Small intestine (tissue), 7 donors: ENCODE measurements around the gene TRMT5. TPM values are rescaled to one million over a fixed set of nuclear protein-coding genes. Genes with fewer than 3 reads are reported as not detected.

Experiments
- DNase-seq, 2 donors: peaks; one replicate each; pipeline versions ENCODE4 v3.0.0 to v3.0.0-alpha.2; 2013
- FAIRE-seq: peaks from 2 replicates; lab custom pipeline; 2012; peaks lifted over from hg19 to GRCh38; lab: Jason Lieb, UNC
- H3K27ac ChIP-seq, 3 donors: one replicate each; pipeline ENCODE4 v1.5.1; 2013; ENCODE audit warnings: low read length in 2 of 3, mild to moderate bottlenecking in 2 of 3, control low read depth in 1 of 3, inconsistent platforms in 1 of 3, low read depth in 1 of 3, moderate library complexity in 1 of 3
- H3K27me3 ChIP-seq, 3 donors: one replicate each; pipeline ENCODE4 v1.6.1; 2013; ENCODE audit warnings: low read length in 3 of 3, inconsistent platforms in 1 of 3; ENCODE audit not compliant: control insufficient read depth in 3 of 3, insufficient read depth in 3 of 3
- H3K36me3 ChIP-seq, 3 donors: one replicate each; pipeline ENCODE4 v1.6.1; 2013; ENCODE audit warnings: low read length in 3 of 3, inconsistent platforms in 1 of 3, low read depth in 1 of 3, mild to moderate bottlenecking in 1 of 3, moderate library complexity in 1 of 3; ENCODE audit not compliant: control insufficient read depth in 3 of 3, insufficient read depth in 2 of 3
- H3K4me1 ChIP-seq, 3 donors: one replicate each; pipeline ENCODE4 v1.6.1; 2013; ENCODE audit warnings: low read length in 2 of 3, inconsistent platforms in 1 of 3, low read depth in 1 of 3, mild to moderate bottlenecking in 1 of 3, moderate library complexity in 1 of 3; ENCODE audit not compliant: control insufficient read depth in 3 of 3, insufficient read depth in 2 of 3
- H3K4me3 ChIP-seq, 3 donors: one replicate each; pipeline ENCODE4 v1.5.1; 2013; ENCODE audit warnings: low read length in 3 of 3, control low read depth in 1 of 3, inconsistent platforms in 1 of 3, low read depth in 1 of 3, mild to moderate bottlenecking in 1 of 3, moderate library complexity in 1 of 3
- H3K9me3 ChIP-seq, 2 donors: one replicate each; pipeline ENCODE4 v1.6.1; 2013; ENCODE audit warnings: low read depth in 1 of 2, low read length in 1 of 2; ENCODE audit not compliant: control insufficient read depth in 2 of 2, insufficient read depth in 1 of 2
- WGBS, 3 donors: extraction: QIAGEN DNeasy Blood & Tissue Kit; methylation state at CpG; one replicate each; pipeline ENCODE4 v1.1.7; 2013; 5-methylcytosine and 5-hydroxymethylcytosine counted together
- polyA plus RNA-seq, 4 donors: library from polyadenylated mRNA; stranded (reverse) in 3 of 4; unstranded in 1 of 4; fragments of 200-250 nt in 3 of 4; fragments of 120-200 nt in 1 of 4; gene quantifications; one replicate each; pipeline versions ENCODE4 v1.2.1 to v1.2.3, GENCODE V29; 2013
- donor health status: healthy with polysubstance abuse.
- donor health status: control.
- donor health status: control.
- donor health status: Bipolar disorder and iron deficiency.
- donor health status: healthy.

The TRMT5 gene
- polyA plus RNA-seq, 4 donors = 2.4 to 12.3 (median 3.9) TPM

DNA sequence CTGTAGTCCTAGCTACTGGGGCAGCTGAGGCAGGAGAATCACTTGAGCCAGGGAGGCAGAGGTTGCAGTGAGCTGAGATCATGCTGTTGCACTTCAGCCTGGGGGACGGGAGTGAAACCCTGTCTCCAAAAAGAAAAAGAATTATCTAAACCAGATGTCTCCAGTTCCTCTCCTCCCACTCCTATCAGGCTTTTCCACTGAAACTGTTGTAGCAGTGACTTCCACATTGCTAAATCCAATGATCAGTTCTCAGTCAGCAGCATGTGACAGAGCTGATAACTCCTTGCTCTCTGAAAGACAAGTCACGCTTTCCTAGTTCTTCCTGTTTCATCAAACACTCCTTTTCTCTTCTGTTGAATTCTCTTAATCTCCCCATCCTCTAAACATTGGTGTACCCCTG, 8.7 kb upstream of the TRMT5 start:
- H3K27me3 ChIP-seq = no peaks in the 10 kb centered on the region
- peaks cover 0 to 15% (median 0%) of the 10 kb centered on the region in 3 donors for H3K36me3 ChIP-seq
- FAIRE-seq = no peak
- H3K4me1 ChIP-seq = no peaks in the 10 kb centered on the region
- no peaks in the 10 kb centered on the region for H3K9me3 ChIP-seq
- WGBS, 3 donors = 81 to 90% (median 89%) methylated on average over 2 of the region's 2 CpGs
- no peak overlapping the region for H3K4me3 ChIP-seq
- peak in 1 of 2 donors; percentile 32 for DNase-seq
- H3K27ac ChIP-seq = no peak overlapping the region

DNA sequence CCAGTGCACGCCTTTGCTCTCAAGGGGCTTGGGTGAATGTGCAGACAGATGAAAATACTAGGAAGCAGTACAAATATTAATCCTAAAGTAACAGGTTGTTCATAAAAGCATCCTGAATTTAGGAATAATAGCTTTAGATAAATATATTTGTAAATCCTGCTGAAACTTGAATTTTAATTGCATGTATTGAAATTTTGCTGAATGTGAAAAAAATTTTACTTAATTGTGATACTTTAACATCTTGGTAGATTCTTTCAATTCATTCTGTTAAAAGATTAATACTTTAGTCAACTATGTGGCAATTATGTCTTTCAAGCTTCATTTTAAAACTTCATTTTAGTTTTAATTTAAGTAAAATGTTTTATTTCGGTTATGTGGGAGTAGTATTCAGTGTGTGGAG, 5.6 kb upstream of the TRMT5 start:
- no peak overlapping the region for H3K4me3 ChIP-seq
- DNase-seq = no peak
- peaks cover 2 to 7% (median 3%) of the 10 kb centered on the region in 3 donors for H3K4me1 ChIP-seq
- 92 to 96% (median 95%) methylated on average over 2 of the region's 2 CpGs for WGBS, 3 donors
- peak overlapping the region in 1 of 3 donors; percentile 11 for H3K27ac ChIP-seq
- no peaks in the 10 kb centered on the region for H3K27me3 ChIP-seq
- no peak for FAIRE-seq
- H3K9me3 ChIP-seq = no peaks in the 10 kb centered on the region
- H3K36me3 ChIP-seq = peaks cover 0 to 8% (median 0%) of the 10 kb centered on the region in 3 donors

DNA sequence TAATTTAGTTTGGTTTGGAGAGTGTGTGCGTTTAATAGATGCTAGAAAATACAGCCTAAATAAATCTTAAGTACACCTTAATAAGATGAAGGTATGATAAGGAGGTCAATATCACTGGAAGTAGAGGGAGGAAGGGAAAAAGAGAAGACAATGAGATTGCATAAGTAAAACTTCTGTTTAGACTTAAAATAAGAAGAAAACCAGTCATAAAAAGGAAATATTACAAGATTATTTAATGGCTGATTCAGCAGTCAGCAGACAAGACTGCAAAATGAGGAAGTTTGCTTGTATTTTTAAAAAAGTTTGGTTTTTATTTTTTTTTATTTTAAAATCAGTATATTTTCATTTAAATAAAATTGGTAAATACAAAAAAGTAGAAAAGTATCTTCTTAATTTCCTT, 3.3 kb upstream of the TRMT5 start:
- peaks cover 2 to 7% (median 5%) of the 10 kb centered on the region in 3 donors for H3K4me1 ChIP-seq
- peaks cover 0 to 4% (median 0%) of the 10 kb centered on the region in 3 donors for H3K36me3 ChIP-seq
- no peak overlapping the region for H3K4me3 ChIP-seq
- FAIRE-seq (no peak), DNase-seq (no peak)
- H3K9me3 ChIP-seq = no peaks in the 10 kb centered on the region
- H3K27me3 ChIP-seq = no peaks in the 10 kb centered on the region
- no peak overlapping the region for H3K27ac ChIP-seq
- WGBS, 3 donors = 90 to 94% (median 93%) methylated on average over 1 of the region's 1 CpG

DNA sequence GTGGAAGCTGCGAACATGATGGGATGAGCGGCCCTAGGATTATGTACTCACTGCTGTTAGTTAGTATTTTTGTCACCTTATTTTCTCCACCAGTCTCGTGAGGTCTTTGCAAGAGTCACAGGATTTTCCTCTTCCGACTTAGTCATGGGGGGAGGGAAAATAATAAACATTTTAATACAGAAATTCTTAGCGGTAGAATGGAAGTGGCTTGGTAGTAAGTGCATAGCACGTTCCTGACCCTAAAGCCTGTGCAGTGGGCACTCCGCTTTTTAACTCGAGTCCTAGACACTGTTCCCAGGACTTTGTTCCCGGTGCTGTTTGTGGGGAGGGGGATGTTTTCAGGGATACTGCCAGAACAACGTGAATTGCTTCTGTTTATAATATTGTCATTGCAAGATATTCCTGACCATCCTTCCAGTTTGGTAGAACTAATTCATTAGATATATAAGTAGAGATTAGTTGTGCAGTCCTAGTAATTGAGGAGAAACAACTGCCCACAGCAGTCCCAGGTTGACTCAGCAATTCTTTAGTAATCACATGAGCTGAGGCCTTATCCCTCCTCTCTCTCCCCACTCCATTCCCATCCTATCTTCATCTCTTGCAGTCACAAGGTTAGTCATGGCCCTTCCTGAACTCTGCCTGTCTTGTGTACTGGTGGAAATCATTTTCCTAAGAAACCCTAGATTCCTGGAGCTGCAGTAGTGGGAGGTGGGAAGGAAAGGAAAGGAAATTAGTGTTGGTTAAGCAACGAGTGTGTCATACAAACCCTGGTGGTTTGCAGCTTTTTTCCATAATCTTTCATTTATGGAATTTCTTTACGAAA, 965 bp upstream of the TRMT5 start:
- whole genome bisulfite sequencing, 3 donors = 9 to 12% (median 11%) methylated on average over 12 of the region's 12 CpGs
- peak overlapping the region in 2 of 3 donors; percentile 83 to 91 for H3K27ac ChIP-seq
- no peaks in the 10 kb centered on the region for H3K27me3 ChIP-seq
- peak overlapping the region; percentile 56 to 88 (median 86) for H3K4me3 ChIP-seq
- peaks cover 2 to 7% (median 5%) of the 10 kb centered on the region in 3 donors for H3K4me1 ChIP-seq
- peaks cover 0 to 4% (median 0%) of the 10 kb centered on the region in 3 donors for H3K36me3 ChIP-seq
- DNase-seq = peak in 1 of 2 donors; percentile 71
- FAIRE-seq = no peak
- no peaks in the 10 kb centered on the region for H3K9me3 ChIP-seq

DNA sequence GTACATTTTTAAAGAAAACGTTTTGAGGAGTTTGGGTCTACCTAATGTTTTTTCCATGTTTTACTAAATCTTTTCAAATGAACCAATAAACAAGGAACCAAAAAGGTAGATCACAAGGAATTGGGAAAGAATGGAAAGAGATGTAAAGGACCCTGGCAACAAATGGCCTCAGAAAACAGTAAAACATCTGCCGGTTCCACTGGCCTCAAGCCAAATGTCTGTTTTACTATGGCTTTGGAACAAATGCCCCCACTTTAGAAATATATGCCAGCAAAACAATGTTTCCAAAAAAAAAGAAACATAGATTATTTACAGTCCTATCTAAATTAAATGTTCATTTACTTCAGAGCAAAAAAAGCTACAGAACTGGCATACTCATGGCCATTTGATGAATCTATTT, 3.0 kb downstream of the TRMT5 start:
- no peak overlapping the region for H3K4me3 ChIP-seq
- WGBS, 3 donors = 57 to 59% (median 58%) methylated on average over 2 of the region's 2 CpGs
- peaks cover 2 to 7% (median 5%) of the 10 kb centered on the region in 3 donors for H3K4me1 ChIP-seq
- no peak overlapping the region for H3K27ac ChIP-seq
- FAIRE-seq = no peak
- H3K27me3 ChIP-seq = no peaks in the 10 kb centered on the region
- no peaks in the 10 kb centered on the region for H3K9me3 ChIP-seq
- peaks cover 0 to 5% (median 0%) of the 10 kb centered on the region in 3 donors for H3K36me3 ChIP-seq
- no peak for DNase-seq

DNA sequence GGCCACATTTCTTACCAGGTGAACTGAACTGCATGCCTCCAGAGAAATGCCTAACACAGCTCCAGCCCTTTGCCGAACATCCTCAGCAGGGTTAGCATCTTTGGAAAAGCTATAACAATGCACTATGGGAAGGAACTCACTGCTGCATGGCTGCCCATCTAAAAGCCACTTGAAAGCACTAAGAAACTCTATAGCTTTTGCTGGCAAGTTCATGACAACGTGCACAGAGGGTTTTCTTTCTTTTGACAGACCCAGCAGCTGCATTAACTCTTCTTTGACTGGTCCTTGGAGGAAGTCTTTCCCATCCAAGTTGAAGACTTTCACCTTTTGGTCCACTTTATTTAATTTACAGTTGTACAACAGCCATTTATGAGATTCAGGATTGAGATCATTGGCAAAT, 5.3 kb downstream of the TRMT5 start:
- Histone ChIP-seq H3K4me1 (peaks cover 0 to 3% (median 0%) of the 10 kb centered on the region in 3 donors), H3K27ac (no peak overlapping the region), H3K27me3 (no peaks in the 10 kb centered on the region), H3K4me3 (no peak overlapping the region), H3K9me3 (no peaks in the 10 kb centered on the region), H3K36me3 (peaks cover 0 to 9% (median 0%) of the 10 kb centered on the region in 3 donors)
- FAIRE-seq (no peak), DNase-seq (no peak)
- 48 to 57% (median 55%) methylated on average over 2 of the region's 2 CpGs for WGBS, 3 donors

DNA sequence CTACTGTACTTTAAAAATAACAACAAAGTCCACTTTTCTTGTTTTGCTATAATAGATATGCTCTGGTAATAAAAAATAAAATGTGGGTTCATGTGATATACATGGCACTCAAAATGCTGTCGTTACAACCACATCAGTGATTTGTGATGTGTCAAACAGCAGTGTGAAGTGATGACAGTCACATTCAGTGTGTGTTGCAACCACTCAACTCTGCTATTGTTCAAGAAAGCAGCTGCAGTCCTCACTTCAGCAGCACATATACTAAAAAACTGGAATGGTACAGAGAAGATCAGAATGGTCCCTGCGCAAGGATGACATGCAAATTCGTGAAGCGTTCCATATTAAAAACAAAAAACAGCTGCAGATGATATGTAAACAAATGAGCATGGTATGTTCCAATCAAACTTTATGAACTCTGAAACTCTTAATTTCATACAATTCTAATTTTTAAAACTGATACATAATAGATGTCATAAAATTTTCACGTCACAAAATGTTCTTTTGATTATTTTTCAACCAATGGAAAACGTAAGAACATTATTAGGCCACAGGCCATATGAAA, 6.7 kb downstream of the TRMT5 start:
- H3K4me1 ChIP-seq = no peaks in the 10 kb centered on the region
- H3K27ac ChIP-seq = no peak overlapping the region
- no peak for FAIRE-seq
- no peak overlapping the region for H3K4me3 ChIP-seq
- H3K9me3 ChIP-seq = no peaks in the 10 kb centered on the region
- no peak for DNase-seq
- H3K27me3 ChIP-seq = no peaks in the 10 kb centered on the region
- 76 to 93% (median 93%) methylated on average over 6 of the region's 6 CpGs for WGBS, 3 donors
- H3K36me3 ChIP-seq = peaks cover 0 to 9% (median 0%) of the 10 kb centered on the region in 3 donors

DNA sequence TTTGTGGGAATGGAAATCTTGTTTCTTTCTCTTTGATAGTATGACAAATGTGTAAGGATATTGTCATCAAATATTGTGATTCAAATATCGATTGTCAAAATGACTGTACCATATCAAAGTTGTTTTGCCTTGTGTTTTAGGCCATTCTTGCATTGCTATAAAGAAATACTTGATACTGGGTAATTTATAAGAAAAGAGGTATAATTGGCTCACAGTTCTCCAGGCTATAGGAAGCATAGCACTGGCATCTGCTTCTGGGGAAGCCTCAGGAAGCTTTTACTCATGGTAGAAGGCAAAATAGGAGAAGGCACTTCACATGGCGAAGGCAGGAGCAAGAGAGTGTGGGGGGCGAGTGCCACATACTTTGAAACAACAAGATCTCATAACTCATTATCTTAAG, 7.8 kb downstream of the TRMT5 start:
- H3K4me3 ChIP-seq = no peak overlapping the region
- no peak for FAIRE-seq

More for the DNA sequence above, 7.8 kb downstream of the TRMT5 start:
- no peaks in the 10 kb centered on the region for H3K27me3 ChIP-seq
- DNase-seq = no peak
- H3K27ac ChIP-seq = no peak overlapping the region
- no peaks in the 10 kb centered on the region for H3K4me1 ChIP-seq
- 95 to 99% (median 98%) methylated on average over 3 of the region's 3 CpGs for WGBS, 3 donors
- no peaks in the 10 kb centered on the region for H3K9me3 ChIP-seq
- peaks cover 0 to 9% (median 0%) of the 10 kb centered on the region in 3 donors for H3K36me3 ChIP-seq
